HG02938 (cell line): ENCODE results near the gene SERPINE1.

Experiments used
- ATAC-seq: cut with Tn5 transposase; IDR thresholded peaks from one replicate; pipeline ENCODE4 v1.9.1; 2021; ENCODE audit warnings: mild to moderate bottlenecking, moderate library complexity; ENCODE audit not compliant: unreplicated experiment

SERPINE1 gene

DNA sequence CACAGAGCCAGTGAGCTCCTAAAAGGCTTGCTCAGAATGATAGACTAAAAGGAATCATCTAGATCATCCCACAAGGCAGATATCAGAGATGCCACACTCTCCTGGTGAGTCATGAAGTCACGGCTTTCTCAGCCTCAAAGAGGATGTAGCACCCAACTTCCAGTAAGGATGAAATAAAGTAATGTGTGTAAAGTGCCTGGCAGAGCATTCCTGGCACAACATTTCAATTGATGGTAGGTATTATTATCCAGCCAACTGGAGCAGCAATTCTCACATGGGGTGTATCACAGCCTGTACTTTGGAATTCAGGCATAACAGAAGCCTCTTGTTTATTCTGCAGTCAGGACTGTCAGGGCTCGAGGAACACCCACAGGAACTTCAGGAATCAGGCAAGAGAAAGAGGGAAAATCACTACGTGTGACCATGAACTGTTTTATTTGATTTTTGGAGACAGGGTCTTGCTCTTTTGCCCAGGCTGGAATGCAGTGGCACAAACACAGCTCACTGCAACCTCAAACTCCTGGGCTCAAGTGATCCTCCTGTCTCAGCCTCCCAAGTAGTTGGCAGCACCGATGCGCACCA lies 58.4 kb downstream of the SERPINE1 start:
- ATAC-seq, result no peak

DNA sequence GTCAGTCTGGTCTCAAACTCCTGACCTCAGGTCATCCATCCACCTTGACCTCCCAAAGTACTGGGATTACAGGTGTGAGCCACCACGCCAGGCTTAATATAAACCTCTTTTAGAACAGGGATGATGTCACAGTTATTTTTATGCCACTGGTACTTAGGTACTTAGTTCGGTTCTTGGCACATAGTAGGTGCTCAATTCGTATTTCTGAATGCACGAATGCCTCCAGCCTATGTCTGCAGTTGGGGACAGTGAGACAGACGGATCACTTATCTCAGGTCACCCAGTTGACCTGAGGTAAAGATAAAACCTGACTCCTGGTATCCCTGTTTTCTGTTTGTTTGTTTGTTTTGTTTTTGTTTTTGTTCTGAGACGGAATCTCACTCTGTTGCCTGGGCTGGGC lies 59.3 kb downstream of the SERPINE1 start:
- no peak for ATAC-seq

DNA sequence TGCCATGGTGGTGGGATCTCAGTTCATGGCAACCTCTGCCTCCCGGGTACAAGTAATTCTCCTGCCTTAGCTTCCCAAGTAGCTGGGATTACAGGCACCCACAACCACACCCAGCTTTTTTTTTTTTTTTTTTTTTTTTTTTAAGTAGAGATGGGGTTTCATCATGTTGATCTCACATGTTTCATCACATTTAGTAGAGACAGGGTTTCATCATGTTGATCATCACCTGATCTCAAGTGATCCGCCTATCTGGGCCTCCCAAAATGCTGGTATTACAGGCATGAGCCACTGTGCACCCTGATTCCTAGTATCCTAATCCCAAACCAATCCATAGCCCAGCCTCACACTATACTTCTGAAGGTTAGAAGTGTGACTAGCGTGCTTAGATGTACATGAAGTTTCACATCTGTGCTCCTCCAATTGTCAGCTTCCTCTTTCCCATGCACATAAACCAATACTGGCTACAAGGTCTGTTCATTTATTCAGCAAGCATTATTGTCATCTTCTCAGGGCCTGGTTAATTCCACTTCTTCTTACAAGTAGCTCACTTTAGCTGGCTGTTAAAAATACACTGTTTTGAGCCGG lies 60.0 kb downstream of the SERPINE1 start:
- ATAC-seq, result no peak
